HS-5 (cell line): ENCODE data around the gene NUP160.
"Not testable (repeated sequence)": the region's sequence is repeated elsewhere in the genome, so short reads cannot be mapped to it uniquely, and the experiment has no call there.

Experiments used
- DNase-seq: peaks from one replicate; pipeline ENCODE4 v3.0.0-alpha.2; 2012; ENCODE audit warnings: low read depth

NUP160 gene

DNA sequence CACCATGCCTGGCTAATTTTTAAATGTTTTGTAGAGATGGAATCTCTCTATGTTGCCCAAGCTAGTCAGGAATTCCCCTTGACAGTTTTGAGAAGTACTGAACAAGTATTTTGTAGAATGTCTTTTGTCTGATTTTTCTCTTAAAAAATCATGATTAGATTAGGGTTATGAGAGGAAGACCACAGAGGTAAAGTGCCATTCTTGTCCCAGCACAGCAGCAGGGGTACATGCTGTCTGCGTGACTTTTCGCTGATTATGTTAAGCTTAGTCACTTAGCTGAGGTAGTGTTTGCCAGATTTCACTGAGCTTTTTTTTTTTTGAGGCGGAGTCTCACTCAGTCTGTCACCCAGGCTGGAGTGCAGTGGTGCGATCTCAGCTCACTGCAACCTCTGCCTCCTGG lies 13.6 kb upstream of the NUP160 start:
- no peak for DNase-seq

DNA sequence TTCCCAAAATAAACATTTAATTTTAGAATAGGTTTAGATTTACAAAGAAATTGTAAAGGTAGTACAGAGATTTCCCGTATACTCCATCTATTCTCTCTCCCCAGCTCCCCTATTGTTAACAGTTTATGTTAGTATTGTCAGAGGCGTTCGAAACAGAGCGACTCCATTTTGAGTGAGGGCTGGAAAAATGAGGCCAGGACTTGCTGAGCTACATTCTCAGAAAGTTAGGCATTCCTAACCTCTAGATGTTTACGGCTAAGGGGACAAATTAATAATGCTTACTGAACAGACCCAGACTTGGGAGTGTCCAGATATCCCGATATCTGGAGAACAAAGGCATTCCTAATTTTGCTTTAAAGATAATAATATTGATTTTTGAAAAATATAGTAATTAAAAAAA lies 12.4 kb upstream of the NUP160 start:
- DNase-seq = no peak

DNA sequence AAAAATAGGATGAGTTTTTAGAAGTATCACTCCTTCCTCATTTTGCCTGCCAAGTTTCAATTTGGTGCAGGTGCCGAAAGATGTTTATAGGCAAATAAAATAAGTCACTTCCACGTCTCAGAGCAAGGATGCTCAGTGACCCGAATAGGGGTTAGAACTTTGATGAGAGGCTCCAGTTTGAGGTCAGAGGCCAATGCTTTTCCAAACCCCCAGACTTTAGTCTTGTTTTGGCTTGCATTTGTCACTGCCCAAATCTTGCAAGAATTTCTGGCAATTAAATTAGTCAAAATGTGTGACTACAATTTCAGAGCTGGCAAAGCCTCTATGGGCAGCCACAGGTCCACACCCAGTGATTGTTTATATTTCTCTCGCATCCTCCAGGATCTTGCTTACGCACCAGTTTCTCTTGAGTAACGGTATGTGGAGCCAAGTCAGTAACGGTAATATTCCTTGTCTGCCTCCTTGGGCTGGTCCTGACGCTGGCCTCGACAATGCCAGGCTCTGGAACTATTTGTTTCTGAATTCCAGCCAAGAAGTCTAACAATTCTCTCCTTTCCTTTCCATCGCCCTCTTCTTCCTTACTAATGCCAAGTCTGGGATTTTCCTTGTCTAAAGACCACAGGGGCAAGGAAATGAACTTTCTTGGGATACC lies 9.9 kb upstream of the NUP160 start:
- DNase-seq = peak; percentile 68

DNA sequence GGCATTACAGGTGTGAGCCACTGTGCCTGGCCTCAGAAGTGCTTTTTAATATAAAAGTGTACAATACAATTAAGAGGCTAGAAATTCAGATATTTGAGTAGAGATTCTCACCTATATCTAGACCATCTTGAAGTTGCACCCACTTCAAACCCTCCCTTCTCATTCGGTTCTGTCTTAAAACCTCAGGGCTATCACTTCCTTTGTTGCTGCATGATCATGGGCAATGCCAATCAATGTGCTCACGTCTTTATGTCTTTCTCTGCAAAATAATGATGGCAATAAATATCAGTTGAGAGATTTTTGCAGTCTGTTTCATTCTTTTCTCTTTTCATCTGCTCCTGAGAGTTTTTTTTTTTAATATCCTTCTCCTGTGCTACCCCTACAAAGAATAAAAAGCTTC lies 9.3 kb upstream of the NUP160 start:
- no peak for DNase-seq

DNA sequence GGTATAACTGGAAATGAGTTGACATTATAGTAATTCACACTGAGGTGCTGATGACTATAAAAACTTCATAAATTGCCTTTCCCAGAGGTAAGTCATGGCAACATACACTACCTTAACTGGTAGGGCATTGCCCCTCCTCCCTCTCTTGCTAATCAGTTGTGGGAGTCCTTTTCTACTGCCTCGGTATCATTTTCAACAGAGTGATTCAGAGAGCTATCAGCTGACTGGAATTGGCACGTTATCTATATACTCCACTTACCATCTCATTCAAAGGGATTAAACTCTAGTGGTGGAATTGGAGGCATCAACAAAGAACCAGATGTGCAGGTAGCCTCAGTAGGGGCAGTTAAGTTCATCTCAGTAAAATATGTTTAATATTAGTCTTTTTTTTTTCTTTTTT lies 8.0 kb upstream of the NUP160 start:
- DNase-seq = no peak

DNA sequence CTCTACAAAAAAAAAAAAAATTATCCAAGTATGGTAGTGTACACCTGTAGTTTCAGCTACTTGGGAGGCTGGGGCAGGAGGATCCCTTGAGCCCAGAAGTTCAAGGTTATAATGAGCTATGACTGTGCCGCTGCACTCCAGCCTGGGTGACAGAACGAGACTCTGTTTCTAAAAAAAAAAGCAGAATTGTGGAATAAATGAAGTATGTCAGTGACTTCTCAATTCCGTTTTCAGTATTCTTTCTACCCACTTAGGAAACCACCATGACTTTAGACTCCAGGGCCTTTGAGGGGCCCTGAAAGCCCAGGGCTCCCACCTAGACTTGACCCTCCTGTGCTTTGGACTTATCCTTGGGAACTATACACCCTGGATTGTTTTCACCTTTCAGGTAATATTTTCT lies 6.5 kb upstream of the NUP160 start:
- DNase-seq = no peak

DNA sequence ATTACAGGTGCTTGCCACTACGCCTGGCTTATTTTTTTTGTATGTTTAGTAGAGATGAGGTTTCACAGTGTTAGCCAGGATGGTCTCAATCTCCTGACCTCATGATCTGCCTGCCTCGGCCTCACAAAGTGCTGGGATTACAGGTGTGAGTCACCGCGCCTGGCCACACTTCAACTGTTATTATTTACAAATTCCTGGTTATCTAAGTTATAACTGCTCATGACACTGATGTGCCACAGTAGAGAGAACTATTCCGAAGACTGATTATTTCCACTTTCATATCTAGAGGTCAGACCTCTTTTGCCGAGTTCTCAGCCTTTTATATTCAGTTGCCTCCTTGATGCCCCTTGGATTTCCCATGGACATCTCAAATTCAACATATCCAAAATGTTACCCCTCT lies 3.9 kb upstream of the NUP160 start:
- no peak for DNase-seq

DNA sequence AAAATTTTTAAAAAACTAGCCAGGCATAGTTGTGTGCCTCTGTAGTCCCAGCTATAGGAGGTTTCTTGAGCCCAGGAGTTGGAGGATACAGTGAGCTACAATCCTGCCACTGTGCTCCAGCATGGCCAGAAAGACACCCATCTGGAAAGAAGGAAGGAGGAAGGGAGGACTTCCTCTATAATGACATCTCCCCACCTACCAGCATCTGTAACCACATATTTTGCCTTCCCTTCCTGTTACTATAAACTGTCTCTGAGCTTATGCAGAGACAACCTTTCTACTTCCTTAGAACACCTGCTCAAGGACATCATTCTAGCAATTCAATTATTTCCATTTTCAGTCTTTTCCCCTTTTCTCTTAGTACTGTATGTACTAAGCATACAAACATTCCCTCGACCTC lies 2.2 kb upstream of the NUP160 start:
- no peak for DNase-seq

DNA sequence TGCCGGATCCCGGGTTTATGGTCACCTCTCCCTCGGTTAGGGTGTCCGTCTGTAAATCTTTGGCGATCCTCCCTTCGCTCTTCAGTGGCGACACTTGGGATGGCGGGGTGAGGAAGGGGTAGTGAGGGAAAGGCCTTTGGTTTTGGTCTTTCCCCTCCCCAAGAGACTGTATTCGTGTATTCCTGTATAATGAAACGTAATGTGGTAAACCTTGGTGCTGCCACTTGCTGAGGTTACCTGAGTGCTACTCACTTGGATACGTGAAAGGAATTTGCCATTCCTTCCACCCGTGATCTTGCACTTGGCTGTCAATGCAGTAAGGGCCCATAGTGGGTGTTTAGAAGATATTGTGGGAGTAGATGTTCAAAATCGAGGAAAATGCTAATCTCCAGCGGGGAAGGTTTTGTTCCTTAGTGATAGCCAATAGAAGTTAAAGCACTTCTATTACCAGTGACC lies 578 bp upstream of the NUP160 start:
- DNase-seq = no peak

DNA sequence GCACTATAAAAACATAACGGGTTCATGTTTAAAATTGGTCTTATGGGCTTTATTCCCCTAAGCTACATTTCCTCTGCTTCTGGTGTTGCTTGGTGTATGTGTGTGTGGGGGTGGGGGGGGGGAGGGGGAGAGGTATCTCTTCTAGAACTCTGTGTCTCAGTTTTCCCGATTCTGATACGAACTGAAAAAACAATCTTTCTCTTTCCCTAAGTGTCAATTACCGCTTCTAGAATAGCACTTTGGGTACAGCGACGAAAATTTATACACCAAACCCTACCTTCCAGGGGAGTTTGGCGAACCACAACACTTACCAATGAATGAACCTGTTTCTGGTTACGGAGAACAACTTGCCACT lies 636 bp downstream of the NUP160 start:
- DNase-seq = no peak

DNA sequence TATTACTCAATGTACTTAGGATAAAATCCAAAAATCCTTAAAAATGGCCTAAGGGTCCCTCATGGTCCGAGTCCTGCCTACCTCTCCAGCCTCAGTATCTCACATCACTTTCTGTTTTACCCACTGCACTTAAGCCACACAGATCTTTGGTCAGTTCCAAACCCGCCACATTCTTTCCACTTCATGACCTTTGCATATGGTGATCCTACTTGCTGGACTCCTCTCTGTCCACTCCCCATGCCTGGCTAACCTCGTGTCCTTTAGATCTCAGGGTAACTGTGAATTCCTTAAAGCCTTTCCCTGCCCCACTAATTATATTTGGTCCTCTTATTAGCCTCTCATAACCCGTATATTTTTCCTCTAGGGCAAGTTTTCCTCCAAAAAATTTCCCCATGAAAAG lies 1.2 kb downstream of the NUP160 start:
- no peak for DNase-seq

DNA sequence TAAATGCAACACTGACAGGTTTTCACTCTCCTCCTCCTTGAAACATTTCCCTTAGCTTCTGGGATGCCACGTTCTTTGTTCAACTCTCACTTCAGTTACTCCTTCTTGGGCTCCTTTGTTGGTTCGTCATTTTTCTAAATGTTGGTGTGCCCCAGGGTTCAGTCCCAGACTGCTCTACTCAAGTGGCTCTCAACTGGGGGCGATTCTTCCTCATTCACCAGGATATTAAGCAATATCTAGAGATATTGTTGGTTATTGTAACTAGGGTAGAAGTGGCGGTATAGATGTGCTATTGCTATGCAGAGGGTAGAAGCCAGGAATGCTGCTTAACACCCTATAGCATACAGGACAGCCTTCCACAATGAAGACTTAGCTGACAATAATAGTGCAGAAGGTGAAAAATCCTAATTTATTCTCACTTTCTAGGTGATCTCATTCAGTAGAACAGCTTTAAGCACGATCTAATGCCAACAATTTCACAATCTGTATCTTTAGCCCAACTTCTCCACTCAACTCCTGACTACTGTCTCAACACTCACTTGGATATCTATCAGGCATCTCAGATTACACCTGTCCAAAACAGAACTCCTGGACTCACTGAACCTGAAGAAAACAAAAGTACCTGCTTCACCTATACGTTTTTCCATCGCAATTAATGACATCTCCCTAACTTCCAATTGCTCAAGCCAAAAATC lies 4.6 kb downstream of the NUP160 start:
- DNase-seq = no peak

DNA sequence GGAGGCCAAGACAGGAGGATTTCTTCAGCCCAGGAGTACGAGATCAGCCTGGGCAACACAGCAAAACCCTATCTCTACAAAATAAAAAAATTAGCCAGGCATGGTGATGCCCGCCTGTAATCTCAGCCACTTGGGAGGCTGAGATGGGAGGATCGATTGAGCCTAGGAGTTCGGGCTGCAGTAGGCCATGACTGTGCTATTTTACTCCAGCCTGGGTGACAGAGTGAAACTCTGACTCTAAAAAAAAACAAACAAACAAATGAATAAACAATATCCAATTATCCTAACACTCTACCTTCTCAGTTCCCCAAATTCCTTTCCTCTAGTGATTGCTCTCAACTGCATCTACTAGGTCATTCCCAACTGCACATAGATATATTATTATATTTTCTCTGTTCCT lies 5.4 kb downstream of the NUP160 start:
- DNase-seq = no peak

DNA sequence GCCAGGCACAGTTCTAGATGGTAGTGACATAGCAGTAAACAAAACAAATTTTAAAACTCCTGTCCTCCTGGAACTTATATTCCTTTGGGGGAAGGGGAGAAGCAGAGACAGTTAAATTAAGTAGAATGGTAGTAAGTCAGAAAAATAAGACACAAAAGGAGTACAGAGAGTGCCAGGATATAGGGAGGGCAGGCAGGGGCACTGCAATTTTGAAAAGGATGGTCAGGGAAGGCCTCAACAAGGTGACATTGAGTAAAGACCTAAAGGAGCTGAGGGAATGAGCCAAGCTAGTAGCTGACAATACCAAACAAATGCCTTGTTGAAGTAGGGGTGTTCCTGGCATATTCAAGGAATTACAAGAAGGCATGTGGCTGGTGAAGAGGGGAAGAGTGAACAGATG lies 10.2 kb downstream of the NUP160 start:
- DNase-seq = no peak

DNA sequence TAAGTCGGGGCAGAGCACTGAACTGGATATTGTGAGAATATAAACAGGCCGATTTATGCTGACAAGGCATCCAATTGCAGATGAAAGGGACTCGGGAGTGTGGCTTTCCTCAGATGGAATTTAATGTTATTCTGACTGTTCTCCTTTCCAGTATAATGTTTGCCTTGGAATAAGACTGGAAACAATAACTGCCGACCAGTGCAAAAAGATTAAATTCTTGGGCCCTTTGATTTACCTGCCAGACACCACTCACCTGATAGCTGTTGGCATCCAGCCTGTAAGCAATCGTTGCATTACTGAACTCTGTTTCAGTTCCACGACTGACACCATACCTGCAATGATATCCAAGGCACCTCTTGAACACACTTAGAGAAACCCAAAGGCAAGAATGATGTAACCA lies 10.9 kb downstream of the NUP160 start:
- no peak for DNase-seq

DNA sequence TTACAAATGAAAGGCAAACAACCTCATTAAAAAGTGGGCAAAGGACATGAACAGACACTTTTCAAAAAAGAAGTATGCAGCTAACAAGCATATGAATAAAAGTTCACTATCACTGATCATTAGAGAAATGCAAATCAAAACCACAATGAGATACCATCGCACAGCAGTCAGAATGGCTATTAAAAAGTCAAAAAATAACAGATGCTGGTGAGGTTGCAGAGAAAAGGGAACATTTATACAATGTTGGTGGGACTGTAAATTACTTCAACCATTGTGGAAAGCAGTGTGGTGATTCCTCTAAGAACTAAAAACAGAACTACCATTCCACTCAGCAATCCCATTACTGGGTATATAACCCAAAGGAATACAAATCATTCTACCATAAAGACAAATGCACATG lies 18.1 kb downstream of the NUP160 start:
- not testable (repeated sequence) for DNase-seq

DNA sequence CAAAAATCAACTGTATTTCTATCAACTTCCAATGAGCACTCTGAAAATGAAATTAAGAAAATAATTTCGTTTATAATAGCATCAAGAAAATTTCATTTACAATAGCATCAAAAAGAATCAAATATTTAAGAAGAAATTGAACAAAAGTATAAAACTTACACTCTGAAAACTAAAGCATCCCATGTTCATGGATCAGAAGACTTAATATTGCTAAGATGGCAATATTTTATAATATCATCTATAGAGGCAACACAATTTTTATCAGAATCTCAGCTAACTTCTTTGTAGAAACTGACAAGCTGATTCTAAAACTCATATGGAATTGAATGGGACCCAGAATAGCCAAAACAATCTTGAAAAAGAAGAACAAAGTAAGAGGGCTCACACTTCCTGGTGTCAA lies 19.9 kb downstream of the NUP160 start:
- DNase-seq = no peak

DNA sequence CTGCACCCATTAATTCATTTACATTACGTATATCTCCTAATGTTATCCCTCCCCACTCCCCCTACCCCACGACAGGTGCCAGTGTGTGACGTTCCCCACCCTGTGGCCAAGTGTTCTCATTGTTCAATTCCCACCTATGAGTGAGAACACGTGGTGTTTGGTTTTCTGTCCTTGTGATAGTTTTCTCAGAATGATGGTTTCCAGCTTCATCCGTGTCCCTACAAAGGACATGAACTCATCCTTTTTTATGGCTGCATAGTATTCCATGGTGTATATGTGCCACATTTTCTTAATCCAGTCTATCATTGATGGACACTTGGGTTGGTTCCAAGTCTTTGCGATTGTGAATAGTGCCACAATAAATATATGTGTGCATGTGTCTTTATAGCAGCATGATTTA lies 25.5 kb downstream of the NUP160 start:
- DNase-seq = not testable (repeated sequence)

DNA sequence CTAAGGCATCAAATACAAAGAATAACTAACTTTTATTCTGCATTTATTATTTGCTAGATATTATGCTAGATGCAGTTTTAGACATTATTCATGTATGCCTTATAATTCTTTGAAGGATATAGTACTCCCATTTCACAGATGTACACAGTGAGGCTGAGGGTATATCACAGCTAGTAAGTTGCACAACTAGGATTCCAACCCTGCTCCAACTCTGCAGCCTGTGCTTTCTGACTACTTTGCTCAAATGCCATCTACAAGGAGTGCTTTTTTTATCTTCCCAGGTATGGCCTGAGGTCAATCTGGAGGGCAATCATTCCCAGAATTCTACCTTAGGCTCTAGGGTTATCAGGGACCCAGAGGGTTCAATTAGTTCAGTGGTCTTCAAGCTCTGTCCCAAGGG lies 28.4 kb downstream of the NUP160 start:
- DNase-seq = no peak

DNA sequence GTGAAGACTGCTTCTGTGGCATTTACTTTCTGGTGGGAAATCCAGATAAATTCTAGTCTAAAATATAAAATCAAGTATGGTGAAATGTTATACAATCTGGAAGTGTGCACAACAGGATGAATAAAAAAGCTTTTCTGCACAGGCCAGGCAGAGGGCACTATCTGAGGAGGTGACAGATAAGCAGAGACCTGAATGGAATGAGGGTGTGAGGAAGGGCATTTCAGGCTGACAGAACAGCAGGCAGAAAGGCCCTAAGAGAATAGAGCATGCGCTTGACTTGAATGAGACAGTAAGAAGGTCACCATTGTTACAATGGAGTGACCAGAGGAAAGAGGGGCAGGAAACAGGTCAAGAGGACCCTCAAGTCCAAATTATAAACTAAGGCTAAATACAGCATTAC lies 47.4 kb downstream of the NUP160 start:
- DNase-seq = no peak

DNA sequence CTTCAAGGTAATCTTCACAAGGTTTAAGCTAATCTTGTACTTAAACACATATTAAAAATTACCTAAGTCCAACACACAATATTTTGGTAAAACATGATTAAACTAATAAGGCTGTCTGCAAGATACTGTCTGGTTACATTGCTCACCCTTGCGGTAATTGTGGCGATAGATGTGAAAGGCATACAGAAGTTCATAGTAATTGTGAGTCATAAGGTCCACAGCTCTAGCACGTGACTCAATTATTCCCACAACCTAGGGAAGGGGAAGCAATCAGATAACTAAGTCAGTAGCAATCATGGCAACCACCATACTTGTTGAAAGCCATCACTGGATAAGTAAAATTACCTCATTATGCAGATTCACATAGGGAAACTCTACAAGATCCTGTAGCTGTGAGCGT lies 50.5 kb downstream of the NUP160 start:
- DNase-seq = peak; percentile 43

DNA sequence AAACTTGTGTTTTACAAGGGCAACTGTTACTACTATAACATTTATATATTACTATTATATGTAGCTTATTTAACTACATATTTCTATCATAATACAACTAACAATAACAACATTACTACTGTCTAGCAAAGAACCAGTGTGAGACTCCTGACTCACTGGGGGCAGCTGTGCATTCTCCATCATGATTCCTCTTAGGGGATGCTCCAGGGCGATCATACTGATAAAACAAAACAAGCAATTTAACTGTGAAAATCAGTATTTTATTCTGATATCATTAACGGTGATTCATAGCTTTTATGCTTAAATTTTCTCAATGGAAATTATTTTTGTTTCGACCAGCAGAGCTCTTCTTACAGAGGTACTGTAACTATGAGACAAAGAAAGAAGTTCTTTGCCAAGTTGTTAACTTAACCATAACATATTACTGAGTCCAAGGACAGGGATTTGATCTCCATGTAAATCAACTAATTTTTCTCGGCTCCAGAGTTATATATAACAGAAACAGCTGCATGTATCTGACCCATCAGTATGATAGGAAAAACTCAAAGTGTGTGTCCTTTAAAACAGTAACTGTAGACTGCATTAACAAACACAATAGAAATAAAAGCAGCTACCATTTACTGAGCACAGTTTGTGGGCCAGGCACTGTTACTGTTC lies 56.2 kb downstream of the NUP160 start:
- DNase-seq = no peak

DNA sequence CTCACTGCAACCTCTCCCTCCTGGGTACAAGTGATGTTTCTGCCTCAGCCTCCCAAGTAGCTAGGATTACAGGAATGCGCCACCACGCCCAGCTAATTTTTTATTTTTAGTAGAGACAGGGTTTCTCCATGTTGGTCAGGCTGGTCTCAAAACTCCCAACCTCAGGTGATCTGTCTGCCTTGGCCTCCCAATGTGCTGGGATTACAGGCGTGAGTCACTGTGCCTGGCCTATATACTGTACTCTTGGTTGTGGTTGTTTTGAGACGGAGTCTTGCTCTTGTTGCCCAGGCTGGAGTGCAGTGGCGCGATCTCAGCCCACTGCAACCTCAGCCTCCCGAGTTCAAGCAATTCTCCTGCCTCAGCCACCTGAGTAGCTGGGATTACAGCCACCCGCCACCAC lies 58.1 kb downstream of the NUP160 start:
- DNase-seq = not testable (repeated sequence)

DNA sequence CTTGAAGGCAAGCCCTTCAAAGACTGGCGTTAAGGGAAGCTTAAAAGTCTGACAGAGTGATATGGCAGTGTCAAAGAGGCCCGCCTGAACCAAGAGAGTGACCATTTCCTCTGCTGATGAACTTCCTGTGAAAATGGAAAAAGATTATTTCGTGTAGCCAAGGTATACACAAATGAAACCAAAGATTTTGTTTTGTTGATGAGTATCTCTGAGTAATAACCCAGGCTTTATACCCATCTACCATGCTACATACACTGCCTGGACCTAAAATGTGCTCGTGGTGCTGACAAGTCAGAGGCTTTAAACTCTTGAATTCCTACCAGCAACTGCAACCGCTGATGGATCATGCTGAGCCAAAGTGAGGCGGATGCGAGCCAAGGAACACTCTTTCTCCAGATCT lies 60.0 kb downstream of the NUP160 start:
- no peak for DNase-seq
